ENCODE measurements around the gene C2orf92.
"Not testable (repeated sequence)": the region's sequence is repeated elsewhere in the genome, so short reads cannot be mapped to it uniquely, and the experiment has no call there.

C2orf92 gene

GRCh38 chr2:97660044-97660774 is 9.3 kb upstream of the C2orf92 start:
- no peak for DNase-seq (ENCODE audit: low read depth)

GRCh38 chr2:97660775-97661389 is 8.6 kb upstream of the C2orf92 start:
- DNase-seq (ENCODE audit: low read depth), result no peak

- DNase-seq (ENCODE audit: low read depth), result no peak
Observed at GRCh38 chr2:97661927-97662326, 7.6 kb upstream of the C2orf92 start.

GRCh38 chr2:97662386-97662894 is 7.1 kb upstream of the C2orf92 start:
- no peak for DNase-seq (ENCODE audit: low read depth)

GRCh38 chr2:97662895-97663625 is 6.5 kb upstream of the C2orf92 start:
- peak; percentile 82 for DNase-seq (ENCODE audit: low read depth)

- no peak for DNase-seq (ENCODE audit: low read depth)
Observed at GRCh38 chr2:97663626-97663961, 5.9 kb upstream of the C2orf92 start.

GRCh38 chr2:97663962-97664635 is 5.4 kb upstream of the C2orf92 start, which contains the start of gene ACTR1B:
Gene ACTR1B (minus strand): TSS chr2:97664044. CDS start chr2:97663890, 154 bp downstream.
- DNase-seq (ENCODE audit: low read depth), result peak; percentile 98

- DNase-seq (ENCODE audit: low read depth), result no peak
Observed at GRCh38 chr2:97664636-97664970, 4.9 kb upstream of the C2orf92 start.

GRCh38 chr2:97670471-97670870 is 958 bp downstream of the C2orf92 start:
- DNase-seq (ENCODE audit: low read depth), result no peak

GRCh38 chr2:97671526-97671925 is 2.0 kb downstream of the C2orf92 start:
- no peak for DNase-seq (ENCODE audit: low read depth)

GRCh38 chr2:97672606-97673140 is 3.2 kb downstream of the C2orf92 start:
- DNase-seq (ENCODE audit: low read depth), result not testable (repeated sequence)

GRCh38 chr2:97673182-97673914 is 3.8 kb downstream of the C2orf92 start:
- peak; percentile 25 for DNase-seq (ENCODE audit: low read depth)

- DNase-seq (ENCODE audit: low read depth), result peak; percentile 44
Observed at GRCh38 chr2:97673915-97674283, 4.4 kb downstream of the C2orf92 start.

GRCh38 chr2:97675430-97676113 is 6.1 kb downstream of the C2orf92 start:
- no peak for DNase-seq (ENCODE audit: low read depth)

GRCh38 chr2:97676620-97677019 is 7.1 kb downstream of the C2orf92 start:
- no peak for DNase-seq (ENCODE audit: low read depth)

GRCh38 chr2:97677480-97677879 is 8.0 kb downstream of the C2orf92 start:
- DNase-seq (ENCODE audit: low read depth), result no peak

- no peak for DNase-seq (ENCODE audit: low read depth)
Observed at GRCh38 chr2:97678298-97678697, 8.8 kb downstream of the C2orf92 start.

- DNase-seq (ENCODE audit: low read depth), result not testable (repeated sequence)
Observed at GRCh38 chr2:97687235-97687634, 17.7 kb downstream of the C2orf92 start.

- DNase-seq (ENCODE audit: low read depth), result no peak
Observed at GRCh38 chr2:97688062-97688827, 18.7 kb downstream of the C2orf92 start.

GRCh38 chr2:97691166-97691565 is 21.7 kb downstream of the C2orf92 start:
- no peak for DNase-seq (ENCODE audit: low read depth)

Data from activated T-cell treated with anti-CD3 and anti-CD28 coated beads for 48 hours (primary cell).